ENCODE results near the gene YTHDC1.

GRCh38 chr4:68304731-68305130, 45.2 kb downstream of the YTHDC1 start:
- TF ChIP-seq POLR2AphosphoS5 (IDR thresholded peaks at IDR 0.05) (no peak), SMC3 (conservative IDR thresholded peaks at IDR 0.05; ENCODE audit: poor library complexity) (no peak), EP300 (conservative IDR thresholded peaks at IDR 0.05; ENCODE audit: poor library complexity, severe bottlenecking) (no peak)

Measured in neural cell (in vitro differentiated cells).